Measurements from ENCODE around the gene ZKSCAN3.

ZKSCAN3 gene

DNA sequence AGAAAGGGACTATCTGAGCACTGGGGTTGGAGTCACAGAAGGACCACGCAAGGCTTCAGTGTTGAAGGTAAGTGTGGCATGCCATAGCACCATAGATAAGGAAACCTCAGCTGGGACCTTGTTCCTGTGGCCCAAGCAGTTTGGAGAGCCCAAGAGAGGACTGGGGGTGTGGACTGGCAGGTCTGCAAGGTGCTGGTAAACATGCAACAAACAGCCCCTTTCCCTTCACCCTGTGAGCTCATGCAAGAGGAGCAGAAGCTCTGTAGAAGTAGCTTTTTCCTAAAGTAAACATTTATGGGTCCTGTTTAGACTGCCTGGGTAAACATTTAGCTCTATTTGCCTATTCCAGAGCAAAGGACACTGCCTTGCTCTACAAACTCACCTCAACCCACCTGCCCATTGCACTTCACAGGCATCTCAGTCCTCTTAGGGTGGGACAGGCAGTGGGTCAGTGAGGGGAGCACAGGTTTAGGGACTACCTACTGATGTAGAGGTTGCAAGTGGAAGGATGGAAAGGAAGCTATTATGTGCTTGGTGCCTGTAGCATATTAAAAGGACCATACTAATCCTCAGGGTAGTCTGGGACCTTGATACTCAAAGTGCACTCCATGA lies 25.8 kb upstream of the ZKSCAN3 start:
- no peak overlapping the region for H3K27ac ChIP-seq
- TF ChIP-seq CTCF (conservative IDR thresholded peaks at IDR 0.05): no peak
- TF ChIP-seq ZFX (IDR thresholded peaks at IDR 0.05): no peak

GRCh38 chr6:28326371-28326948 lies 23.3 kb upstream of the ZKSCAN3 start:
- H3K27ac ChIP-seq: no peak overlapping the region
- TF ChIP-seq CTCF (conservative IDR thresholded peaks at IDR 0.05) (no peak), ZFX (IDR thresholded peaks at IDR 0.05) (no peak)

GRCh38 chr6:28330041-28330440 lies 19.7 kb upstream of the ZKSCAN3 start:
- no peak for TF ChIP-seq CTCF (conservative IDR thresholded peaks at IDR 0.05)
- TF ChIP-seq ZFX (IDR thresholded peaks at IDR 0.05): no peak
- no peak overlapping the region for H3K27ac ChIP-seq

- H3K27ac ChIP-seq: no peak overlapping the region
- TF ChIP-seq ZFX (IDR thresholded peaks at IDR 0.05) (no peak), CTCF (conservative IDR thresholded peaks at IDR 0.05) (no peak)
Measured at GRCh38 chr6:28333047-28333446, 16.7 kb upstream of the ZKSCAN3 start.

GRCh38 chr6:28333599-28334018 lies 16.1 kb upstream of the ZKSCAN3 start:
- no peak overlapping the region for H3K27ac ChIP-seq
- TF ChIP-seq CTCF (conservative IDR thresholded peaks at IDR 0.05) (no peak), ZFX (IDR thresholded peaks at IDR 0.05) (no peak)

- TF ChIP-seq ZFX (IDR thresholded peaks at IDR 0.05): no peak
- TF ChIP-seq CTCF (conservative IDR thresholded peaks at IDR 0.05): no peak
- H3K27ac ChIP-seq: no peak overlapping the region
Measured at GRCh38 chr6:28334286-28335039, 15.3 kb upstream of the ZKSCAN3 start.

GRCh38 chr6:28335040-28335563 lies 14.6 kb upstream of the ZKSCAN3 start:
- H3K27ac ChIP-seq: peak overlapping the region; percentile 53

More at GRCh38 chr6:28335040-28335563, 14.6 kb upstream of the ZKSCAN3 start:
- no peak for TF ChIP-seq ZFX (IDR thresholded peaks at IDR 0.05)
- no peak for TF ChIP-seq CTCF (conservative IDR thresholded peaks at IDR 0.05)
